Left ventricle myocardium superior (tissue), 1 donor: Measurements from ENCODE around the gene RPTOR. TPM values are rescaled to one million over a fixed set of nuclear protein-coding genes. Genes with fewer than 3 reads are reported as not detected.
A peak's percentile ranks its signal among the peaks of the same experiment; 100 is the strongest.

Source experiments
- ATAC-seq: fragments of 200-7000 bp; cut with Tn5 transposase; one replicate; pipeline ENCODE4 v1.9.1; 2020; ENCODE audit warnings: mild to moderate bottlenecking, moderate library complexity
- DNase-seq: peaks from one replicate; pipeline ENCODE4 v3.0.0-alpha.2; 2020
- intact Hi-C: fragments of 100-400 bp; cut with micrococcal nuclease; formaldehyde crosslinking; loops from one replicate; pipeline ENCODE4 v1.11.0; 2022
- total RNA-seq: library from RNA; stranded (reverse); fragmentation: NEBNext Ultra II Directional; extraction: Animal tissue kit (Norgen Biotek cat#: 25700); gene quantifications from one replicate; pipeline ENCODE4 v1.2.1, GENCODE V29; 2021
- donor health status: DM: no; HTN: yes; CAD: no; lungs with severe emphysema.

RPTOR gene
- total RNA-seq, 1 donor from 2014 or later = 20.9 TPM

GRCh38 chr17:80924807-80925610 is 380.4 kb downstream of the RPTOR start:
- no peak for DNase-seq
- intact Hi-C loops = no loop called here
- no peak for ATAC-seq

DNA sequence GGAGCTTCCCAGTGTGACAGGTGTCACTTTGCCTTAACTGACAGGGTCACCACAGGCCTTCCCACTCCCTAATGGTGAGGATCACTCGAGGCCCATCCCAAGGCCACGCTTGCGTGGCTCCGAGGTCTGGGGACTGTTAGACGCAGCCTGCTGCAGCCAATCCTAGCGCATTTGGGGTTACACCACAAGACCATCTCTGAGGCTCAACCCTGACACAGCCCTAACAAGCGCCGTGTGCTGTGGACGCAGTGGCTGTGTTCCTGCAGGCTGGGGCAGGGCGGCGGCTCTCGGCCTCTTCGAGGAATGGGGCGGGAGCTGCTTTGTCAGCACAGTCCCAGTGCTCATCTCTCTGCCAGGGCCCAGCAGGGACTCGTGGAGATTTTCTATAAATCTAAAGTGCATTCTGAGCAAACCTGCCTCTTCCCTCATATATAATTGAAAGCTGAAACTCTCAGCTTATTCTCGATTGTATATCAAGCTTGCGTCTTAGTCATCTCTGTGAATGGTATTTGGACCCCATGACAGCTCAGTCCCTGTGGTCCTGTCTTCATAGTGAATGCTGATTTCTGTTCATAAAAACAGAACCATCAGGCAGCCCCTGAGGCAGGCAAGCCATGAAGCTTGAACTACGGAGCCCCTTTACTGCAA is 381.2 kb downstream of the RPTOR start:
- ATAC-seq = no peak
- no peak for DNase-seq
- intact Hi-C loops = no loop called here

DNA sequence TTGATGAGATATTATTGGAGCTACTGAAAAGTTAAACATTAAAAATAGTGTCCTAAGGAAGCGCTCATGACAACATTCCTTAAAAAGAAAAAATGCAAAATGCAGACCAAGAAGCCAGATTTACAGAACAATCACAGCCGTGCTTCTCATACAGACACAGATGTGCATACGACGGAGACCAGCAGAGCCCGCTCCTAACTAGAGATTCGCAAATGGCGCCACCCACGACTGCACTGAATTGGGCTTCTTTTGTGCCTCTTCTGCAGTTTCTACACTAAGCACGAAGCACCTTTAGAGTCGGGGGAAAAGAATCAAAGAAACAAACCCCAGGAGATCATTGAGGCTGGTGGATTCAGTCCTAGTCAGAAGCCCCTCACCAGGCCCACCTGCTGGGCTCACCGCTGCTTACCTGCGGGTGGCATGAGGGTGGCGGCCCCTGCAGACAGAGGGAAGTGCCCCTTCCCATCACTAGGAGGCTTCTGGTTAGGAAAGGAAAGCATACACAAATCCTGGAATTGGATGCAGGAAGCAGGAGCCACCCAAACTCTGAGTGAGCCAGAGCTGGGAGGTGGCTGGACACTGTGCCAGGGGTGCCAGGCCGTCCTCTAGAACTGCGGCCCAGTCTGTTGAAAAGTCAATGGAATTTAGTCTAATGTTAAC is 382.1 kb downstream of the RPTOR start:
- no peak for DNase-seq
- intact Hi-C loops = no loop called here
- ATAC-seq = no peak

DNA sequence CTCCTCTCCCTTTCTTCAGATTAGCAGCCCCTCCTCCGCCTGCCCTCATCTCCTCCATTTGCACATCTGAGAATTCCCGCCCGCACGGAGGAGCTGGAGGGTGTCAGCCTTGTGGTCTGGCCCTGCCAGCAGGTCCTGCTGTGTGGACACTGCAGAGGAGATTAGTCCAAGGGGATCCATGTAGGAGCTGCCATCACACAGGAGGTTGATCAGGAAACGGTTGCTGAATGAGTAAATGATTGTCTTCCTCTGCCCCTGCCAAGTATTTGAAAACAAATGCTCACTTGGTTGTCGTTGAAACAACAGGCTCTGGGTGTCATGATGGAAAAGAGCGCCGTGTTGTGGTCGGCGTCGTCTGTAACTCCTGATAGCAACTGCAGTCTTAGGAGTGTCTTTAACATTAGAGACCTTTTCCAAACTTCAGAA is 383.2 kb downstream of the RPTOR start:
- no peak for DNase-seq
- intact Hi-C loops = no loop called here
- ATAC-seq = peak; percentile 19

DNA sequence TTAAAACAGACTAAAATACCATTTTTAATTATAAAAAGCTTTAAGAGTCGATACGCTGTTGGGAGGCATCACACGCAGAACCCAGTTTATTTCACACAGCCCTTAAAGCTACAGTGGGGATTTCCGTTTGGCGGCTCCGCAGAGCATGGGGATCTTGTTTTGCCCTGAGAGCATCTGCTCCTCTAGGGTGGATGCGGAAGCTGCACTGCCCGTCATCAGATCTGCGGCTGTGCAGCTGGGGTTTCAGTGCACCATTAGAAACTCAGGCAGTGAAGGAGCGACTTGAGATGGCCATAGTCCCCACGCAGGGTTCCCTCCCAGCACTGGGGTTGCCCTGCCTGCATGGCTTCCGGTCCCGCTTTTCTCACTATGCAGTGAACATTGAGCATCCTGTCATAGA is 384.8 kb downstream of the RPTOR start:
- no peak for DNase-seq
- intact Hi-C loops = no loop called here
- no peak for ATAC-seq

DNA sequence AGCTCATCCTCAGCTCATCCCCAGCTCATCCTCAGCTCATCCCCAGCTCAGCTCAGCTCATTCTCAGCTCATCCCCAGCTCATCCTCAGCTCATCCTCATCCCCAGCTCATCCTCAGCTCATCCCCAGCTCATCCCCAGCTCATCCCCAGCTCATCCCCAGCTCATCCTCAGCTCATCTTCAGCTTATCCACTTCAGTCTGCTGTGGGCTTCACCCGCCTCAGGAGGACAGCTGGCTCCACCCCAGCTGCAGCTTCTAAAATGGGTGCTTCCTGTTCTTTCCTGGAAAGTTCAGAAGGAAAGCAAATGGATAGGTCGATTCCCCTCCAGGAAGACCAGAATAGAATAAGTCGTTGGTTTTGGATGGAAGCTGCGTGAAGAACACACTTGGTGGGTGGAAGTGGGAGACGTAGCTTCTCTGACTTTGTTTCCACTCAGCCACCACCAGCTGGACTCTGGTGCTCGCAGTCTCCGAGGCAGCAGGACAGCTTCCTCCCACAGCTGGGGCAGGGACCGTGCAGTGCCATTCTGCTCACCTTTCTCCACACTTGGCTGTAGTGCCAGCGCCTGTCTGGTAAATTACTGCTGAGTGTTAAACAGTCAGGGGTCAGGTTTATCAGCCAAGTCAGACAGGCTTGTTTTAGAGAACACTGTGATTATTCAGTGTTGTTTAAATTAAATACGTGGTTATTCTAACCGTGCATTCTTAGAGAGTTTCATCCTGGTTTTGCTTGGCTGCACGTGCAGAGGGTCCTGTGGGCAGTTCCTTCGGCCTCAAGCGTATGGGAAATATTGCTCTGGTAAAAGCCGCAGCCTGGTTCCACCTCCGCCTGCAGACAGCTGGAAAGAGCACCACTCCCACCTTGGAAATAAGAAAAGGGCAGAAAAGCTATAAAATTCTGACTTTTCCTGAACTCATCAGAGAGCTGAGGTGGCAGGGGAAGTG is 386.0 kb downstream of the RPTOR start:
- DNase-seq (no peak), ATAC-seq (peak; percentile 53)
- intact Hi-C loops = no loop called here

DNA sequence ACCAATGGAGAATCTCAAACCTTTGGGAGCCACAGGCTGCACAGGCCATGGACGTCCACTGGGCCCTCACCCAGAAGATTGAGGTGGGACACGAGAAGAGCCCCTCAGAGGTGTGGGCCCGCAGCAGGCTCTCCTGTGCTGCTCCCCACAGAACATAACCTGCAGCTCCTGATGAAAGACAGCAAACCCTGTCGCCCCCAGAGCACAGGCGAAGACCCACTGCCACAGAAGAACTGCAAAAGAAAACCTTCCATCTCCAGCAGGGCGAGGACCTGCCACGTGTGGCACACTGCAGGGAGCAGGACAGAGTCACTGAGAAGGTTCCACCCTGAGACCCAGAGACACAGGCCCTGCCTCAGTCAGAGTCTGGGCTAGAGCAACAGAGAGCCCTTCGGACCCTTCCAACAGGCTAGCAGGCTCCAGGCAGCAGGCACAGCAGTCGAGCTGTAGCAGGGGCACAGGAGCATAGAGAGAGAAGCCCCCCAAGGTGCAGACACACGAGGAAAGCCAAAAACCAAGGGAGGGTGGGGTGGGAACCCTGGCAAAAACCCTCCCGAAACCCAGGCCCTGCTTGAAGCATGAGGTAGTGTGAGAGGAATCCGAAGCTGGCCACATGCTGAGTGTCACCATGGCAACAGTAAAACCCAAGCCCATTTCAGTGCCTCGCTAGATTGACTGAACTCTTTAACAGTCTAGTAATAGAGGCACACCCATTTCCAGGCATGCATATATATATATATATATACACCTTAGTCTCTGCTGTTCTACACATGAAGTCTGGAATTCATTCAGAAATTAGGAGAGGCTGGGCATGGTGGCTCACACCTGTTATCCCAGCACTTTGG is 387.0 kb downstream of the RPTOR start:
- DNase-seq (no peak), ATAC-seq (peak; percentile 45)
- intact Hi-C loops = no loop called here

DNA sequence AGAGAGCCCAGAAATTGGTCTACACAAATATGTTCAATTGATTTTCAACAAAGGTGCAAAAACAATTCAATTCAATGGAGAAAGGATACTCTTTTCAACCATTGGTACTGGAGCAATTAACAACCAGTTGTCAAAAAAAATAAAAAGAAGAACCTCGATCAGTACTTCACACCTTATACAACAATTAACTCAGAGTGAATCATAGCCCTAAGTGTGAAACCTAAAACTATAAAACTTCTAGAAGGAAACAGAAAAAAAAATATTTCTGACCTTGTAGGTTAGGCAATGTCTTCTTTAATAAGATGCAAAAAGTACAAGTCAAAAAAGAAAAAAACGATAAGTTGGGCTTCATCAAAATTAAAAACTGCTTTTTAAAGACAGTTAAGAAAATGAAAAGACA is 390.9 kb downstream of the RPTOR start:
- intact Hi-C loops = no loop called here
- DNase-seq (no peak), ATAC-seq (no peak)

- ATAC-seq (no peak), DNase-seq (no peak)
- intact Hi-C loops = no loop called here
Observed at GRCh38 chr17:80936218-80936617, 391.6 kb downstream of the RPTOR start.

DNA sequence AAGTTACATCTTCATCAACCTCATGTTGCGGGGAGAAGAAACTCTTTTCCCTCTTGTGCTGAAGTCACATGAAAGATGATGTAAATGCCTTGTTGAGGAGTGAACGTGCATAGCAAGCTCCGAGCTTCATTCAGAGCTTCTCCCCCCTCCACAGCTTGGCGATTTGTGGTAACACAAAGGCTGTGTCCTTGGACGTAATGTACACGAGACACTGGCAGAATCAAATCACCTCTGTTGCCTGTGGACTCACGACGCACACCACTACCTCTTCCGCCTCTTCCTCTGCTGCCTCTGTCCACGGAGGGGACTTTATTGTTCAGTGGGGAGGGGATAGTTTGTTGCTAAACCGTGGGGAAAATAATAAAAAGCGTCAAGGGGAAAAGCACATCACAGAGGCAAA is 392.1 kb downstream of the RPTOR start:
- intact Hi-C loops = no loop called here

GRCh38 chr17:80937462-80938381 is 393.1 kb downstream of the RPTOR start:
- DNase-seq (no peak), ATAC-seq (no peak)
- intact Hi-C loops = no loop called here

More for the DNA sequence above, 392.1 kb downstream of the RPTOR start:
- no peak for DNase-seq
- ATAC-seq = no peak

DNA sequence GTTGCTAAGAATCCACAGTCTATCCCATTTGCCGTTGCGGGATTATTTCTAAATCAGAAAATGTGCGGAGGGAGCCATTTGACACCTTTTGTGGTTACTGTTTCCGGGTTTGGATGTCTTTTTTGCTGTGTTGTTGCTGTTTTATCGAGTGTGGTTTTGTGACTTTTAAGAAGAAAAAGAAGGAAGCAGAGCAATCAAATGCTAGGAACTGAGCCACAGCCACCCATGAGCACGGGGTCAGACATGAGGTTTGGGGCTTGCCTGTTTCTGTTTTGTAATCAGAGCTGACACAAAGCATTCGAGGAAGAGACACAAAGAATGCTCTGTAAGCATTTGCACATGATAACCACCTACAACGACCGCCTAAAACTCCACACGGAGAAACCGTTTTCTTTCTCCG is 393.9 kb downstream of the RPTOR start:
- intact Hi-C loops = no loop called here
- DNase-seq (no peak), ATAC-seq (no peak)

- DNase-seq (no peak), ATAC-seq (no peak)
- intact Hi-C loops = no loop called here
Observed at GRCh38 chr17:80939151-80940145, 394.8 kb downstream of the RPTOR start.

DNA sequence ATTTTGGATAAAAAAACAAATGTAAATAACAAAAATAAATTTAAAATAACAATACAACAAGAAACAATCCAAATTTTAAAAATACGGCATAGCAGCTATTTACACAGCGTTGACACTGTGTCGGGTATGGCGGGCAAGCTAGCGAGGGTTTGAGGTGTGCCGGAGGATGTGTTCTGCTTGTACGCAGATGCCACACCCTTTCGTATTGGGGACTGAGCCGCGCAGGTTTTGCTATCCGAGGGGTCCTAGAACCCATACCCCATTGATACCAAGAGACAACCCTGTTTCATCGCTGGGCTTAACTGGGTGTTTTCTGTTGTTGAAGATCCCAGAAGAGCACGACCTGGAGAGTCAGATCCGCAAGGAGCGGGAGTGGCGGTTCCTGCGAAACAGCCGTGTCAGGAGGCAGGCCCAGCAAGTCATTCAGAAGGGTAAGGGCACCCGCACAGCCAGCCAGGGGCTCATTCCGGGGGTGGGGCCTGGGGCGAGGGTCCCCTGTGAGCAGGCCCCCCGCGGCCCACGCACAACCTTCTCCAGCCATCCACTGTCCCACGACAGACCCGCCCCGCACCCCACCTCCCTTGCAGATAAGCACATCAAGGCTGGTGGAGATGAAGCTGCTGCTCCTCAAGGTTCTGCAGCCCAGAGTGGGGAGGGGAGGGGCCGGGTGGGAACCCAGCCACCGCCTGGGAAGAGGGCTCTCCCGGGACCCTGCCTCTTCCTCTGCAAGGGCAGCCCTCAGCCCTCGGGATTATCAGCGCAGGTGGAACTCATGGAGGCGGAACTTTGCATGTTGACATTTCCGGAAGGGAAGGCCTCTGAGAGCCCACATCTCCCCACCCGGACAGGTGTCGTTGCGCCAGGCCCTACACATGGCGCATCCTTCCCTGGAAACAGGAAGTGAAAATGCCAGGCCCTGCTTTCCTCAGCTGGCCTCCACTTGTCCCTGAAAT is 395.8 kb downstream of the RPTOR start:
- ATAC-seq (no peak), DNase-seq (no peak)
- intact Hi-C loops = no loop called here

GRCh38 chr17:80941171-80941570 is 396.5 kb downstream of the RPTOR start:
- ATAC-seq = no peak
- intact Hi-C loops = no loop called here
- DNase-seq = peak; percentile 23
